HG02623 (cell line): ENCODE data around the gene KCNJ6.
"Not testable (repeated sequence)": the region's sequence is repeated elsewhere in the genome, so short reads cannot be mapped to it uniquely, and the experiment has no call there.

Experiments used
- ATAC-seq: cut with Tn5 transposase; IDR thresholded peaks from one replicate; pipeline ENCODE4 v1.9.1; 2021; ENCODE audit warnings: moderate library complexity; ENCODE audit not compliant: unreplicated experiment

Gene KCNJ6

DNA sequence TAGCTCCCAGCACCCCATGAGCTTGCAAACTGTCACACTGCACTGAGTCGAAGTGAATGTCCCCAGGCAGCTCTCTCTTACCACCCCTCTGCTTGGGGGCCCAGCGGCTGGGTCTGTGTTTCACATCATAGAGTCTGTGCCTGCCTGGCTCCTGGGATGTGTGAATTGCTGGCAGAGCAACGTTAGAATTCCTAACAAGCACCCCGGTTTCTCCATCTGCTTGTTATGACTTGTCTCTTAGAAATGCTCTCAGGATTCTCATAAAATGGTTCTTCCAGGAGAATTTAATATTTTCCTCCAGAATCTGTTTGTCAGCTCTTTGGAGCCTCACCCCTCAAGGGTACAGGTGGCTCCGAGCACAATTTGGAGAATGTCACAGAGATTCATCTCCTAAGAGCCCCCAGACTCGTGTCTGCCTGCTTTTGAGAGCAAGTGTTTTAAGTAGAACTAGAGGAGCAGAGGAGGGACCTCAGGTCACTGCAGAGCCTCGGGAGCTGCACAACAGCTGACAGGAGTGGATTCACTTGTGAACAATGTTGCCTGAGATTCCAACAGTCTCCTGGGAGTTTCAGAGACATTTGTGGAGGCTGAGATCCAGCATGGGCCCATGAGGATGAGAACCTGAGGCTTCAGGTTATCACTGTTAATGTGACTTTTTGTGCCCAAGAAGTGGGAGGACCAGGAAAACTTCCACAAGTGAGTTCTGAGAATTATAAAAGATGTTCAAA, 131.5 kb downstream of the KCNJ6 start:
- no peak for ATAC-seq

DNA sequence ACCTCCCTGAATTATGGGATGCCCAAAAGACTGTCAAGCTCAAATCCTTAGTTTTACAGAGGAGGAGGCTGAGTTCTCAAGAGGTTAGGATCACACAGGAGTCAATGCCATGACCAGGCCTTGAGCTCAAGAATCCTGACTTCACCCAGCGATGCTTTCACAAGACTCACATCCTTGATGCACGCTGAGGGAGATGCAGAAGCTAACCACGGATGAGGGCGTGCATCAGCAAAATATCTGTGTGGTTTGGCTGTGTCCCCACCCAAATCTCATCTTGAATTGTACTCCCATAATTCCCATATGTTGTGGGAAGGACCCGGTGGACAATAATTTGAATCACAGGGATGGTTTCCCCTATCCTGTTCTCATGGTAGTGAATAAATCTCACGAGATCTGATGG, 133.2 kb downstream of the KCNJ6 start:
- no peak for ATAC-seq

- ATAC-seq, result no peak
Measured at GRCh38 chr21:37780991-37781983, 135.0 kb downstream of the KCNJ6 start.

- ATAC-seq, result no peak
Measured at GRCh38 chr21:37771181-37771580, 145.1 kb downstream of the KCNJ6 start.

DNA sequence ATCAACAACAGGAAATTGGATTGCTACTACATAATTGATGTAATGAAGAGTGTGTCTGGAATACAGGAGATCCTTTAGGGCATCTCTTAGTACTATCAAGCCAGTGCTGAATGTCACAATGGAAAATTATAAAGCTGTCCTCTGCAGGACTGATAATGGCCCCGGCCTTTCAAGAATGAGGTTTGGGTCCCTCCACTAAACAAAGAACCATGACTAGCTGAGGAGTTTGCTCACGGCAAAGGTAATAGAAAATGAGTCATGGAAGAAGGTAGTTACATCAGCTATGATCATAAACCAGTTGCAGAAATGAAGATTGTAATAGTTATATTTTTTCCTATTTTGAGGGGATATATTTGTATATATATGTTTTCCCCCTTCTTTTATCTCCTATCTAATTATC, 145.8 kb downstream of the KCNJ6 start:
- no peak for ATAC-seq

DNA sequence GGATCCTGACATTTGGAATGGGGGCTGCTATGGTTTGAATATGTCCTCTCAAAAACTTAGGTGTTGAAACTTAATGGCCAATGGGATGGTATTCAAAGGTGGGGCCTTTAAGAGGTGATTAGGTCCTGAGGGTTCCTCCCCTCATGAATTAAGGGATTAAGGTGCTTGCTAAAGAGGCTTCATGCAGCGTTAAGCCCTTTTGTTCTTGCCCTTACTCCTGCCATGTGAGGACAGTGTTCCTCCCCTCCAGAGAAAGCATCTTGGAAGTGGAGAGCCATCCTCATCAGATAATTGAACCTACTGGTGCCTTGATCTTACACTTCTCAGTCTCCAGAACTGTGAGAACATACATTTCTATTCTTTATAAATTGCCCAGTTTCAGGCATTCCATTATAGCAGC, 146.6 kb downstream of the KCNJ6 start:
- ATAC-seq, result no peak

DNA sequence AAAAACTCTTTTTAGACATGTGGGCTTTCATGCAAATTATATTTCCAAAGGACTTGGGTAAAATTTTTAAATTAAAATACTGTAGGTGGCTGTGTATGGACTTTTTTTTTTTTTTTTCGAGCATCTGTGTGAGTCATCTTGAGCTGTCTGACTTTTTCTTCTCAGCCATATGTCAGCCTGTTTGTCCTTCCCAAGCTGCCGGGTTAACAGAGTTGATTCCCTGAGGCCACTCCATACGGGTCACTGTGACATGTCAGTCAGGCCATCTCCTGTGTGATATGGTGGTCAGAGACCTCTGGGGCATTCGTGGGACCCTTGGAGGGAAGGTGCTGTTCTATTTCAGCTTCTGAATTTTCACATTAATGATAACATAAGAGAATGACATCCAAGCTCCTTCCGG, 148.3 kb downstream of the KCNJ6 start:
- ATAC-seq, result no peak

DNA sequence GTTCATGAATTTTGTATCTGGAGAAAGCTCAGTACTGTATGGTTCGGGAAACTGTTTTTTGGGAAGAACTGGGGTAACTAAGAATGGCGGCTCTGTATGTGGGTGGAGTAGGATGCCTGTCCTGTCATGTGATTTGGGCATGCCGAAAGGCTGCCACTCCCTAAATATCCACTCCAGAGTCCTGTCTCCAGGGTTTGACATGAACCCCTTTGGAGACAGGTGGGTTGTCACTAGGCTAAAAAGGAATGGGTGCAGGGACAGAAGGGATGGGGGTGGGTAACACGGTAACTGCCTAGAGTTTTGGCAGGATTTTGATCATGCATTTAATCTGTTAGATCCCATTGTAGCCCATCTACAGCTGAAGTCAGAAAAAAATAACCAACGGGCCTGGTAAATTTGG, 150.1 kb downstream of the KCNJ6 start:
- no peak for ATAC-seq

- no peak for ATAC-seq
Measured at GRCh38 chr21:37765221-37765900, 150.9 kb downstream of the KCNJ6 start.

- ATAC-seq, result no peak
Measured at GRCh38 chr21:37764691-37765090, 151.6 kb downstream of the KCNJ6 start.

DNA sequence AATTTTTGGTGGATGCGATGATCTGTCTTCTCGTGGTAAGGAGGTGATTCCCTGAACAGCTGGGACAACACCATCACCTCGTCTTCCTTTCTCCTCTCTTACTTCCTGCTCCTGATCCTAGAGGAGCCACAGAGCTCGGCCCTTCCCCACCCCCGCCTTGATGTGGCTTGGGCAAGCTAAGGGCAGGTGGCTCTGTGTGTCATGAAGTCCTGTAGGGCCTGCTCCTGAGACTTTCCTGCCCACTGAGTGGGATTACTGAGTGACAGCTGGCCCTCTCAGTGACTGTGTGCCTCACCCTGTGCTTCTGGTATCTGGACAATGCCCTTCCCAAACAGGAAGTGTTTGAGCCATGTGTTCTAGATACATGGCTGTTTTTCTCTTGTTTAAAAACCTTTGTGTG, 153.0 kb downstream of the KCNJ6 start:
- no peak for ATAC-seq

DNA sequence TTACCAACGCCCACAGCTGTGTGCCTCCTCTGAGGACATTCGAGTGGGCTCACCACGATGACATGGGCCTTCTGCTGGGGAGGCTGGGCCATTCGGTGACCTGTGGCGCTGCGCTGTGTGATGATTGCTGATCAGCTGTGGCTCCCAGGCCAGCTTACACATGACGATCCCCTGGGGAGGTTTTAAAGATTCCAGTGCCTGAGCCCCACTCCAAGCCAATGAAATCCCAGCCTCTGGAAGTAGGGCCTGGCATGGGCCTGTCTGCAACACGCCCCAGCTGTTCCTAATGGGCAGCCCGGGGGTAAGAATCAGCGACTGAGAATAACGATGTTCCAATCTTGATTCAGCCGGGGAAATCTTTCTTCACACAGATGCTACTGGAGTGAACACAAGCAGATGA, 153.7 kb downstream of the KCNJ6 start:
- ATAC-seq, result no peak

GRCh38 chr21:37761406-37761805, 154.9 kb downstream of the KCNJ6 start:
- ATAC-seq, result not testable (repeated sequence)

DNA sequence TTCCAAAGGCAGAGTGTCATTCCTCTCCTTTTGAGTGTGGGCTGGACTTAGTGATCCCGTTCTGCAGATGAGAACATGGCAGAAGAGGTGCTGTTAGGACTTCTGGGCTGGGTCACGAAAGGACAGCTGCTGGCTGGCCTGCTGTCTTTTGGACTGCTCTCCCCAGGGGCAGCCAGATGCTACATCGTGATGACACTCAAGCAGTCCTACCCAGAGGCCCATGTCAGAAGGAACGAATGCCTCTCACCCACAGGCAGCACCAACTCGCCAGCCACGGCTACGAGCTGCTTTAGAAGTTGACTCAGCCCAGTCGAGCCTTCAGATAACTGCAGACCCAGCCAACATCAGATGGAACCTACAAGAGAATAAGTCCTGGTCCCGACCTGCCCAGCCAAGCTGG, 156.5 kb downstream of the KCNJ6 start:
- no peak for ATAC-seq

- ATAC-seq, result no peak
Measured at GRCh38 chr21:37758982-37759381, 157.3 kb downstream of the KCNJ6 start.

DNA sequence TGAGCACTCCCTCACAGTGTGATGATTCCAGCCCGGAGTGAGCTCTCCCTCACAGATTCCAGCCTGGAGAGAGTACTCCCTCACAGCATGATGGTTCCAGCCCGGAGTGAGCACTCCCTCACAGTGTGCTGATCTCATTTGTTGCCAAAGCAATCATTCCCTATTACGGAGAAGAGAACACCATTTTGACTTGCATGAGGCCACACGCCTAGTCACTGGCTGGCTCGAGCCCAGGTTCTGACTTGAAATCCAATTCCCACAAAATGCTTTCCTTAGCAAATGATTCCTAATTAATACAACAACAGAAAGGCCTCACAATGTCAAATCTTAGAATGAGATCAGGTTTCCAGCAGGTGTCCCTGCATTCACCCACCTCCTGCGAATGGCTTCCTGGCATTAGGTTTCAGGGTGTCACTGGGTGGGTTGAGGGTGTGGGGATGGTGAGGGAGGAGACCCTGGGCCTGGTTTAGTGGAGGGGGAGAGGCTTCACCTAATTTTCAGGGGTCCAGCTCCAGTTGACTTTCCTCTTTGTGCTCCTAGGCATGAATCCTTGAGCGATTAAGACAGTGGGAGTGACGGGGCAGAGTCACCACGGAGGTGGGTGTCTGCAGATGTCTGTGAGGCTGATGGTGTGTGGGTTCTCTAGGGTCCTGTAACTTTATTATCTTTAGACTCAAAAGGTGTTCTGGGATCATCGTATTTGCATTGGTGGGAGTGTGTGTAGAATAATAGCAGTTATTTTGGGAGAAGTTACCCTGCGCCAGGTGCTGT, 158.5 kb downstream of the KCNJ6 start:
- ATAC-seq, result no peak

GRCh38 chr21:37753122-37753599, 163.1 kb downstream of the KCNJ6 start:
- no peak for ATAC-seq

- ATAC-seq, result no peak
Measured at GRCh38 chr21:37751268-37751975, 164.8 kb downstream of the KCNJ6 start.

DNA sequence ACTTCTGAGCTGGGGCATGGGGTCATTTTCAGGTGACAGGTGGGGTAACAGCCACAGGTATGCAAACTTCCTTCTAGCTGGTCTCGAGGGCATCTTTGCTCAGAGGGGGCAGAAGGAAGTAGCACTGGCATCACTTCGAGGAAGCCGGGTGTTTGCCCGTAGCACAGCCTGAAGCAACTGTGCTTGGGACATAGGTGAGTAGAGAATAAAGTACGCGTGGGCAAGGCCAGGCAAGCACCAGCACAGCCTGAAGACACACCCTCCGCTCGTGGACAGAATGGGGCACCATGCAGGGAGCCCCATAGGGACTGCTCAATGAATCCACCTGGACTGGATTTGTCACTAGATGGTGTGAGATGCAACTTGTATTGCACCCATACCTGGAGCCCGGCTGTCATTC, 167.1 kb downstream of the KCNJ6 start:
- ATAC-seq, result no peak

DNA sequence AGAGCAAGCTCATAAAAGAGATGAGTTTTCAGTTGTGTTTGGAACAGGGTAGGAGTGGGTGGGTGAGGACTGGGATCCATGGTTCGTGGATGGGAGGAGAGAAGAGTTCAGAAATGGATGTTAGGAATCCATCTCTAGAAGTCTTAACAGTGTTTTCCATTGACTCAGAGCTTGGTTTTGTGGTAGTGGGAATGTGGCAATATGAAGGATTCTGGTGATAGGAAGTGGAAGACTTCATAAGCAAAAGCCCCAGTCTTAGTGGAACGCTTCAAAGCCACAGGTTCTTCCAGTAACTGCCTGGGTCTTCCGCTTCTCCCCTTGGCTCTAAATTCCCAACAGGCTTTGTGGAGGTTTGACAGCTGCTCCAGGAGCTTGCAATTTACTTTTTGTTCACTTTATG, 167.9 kb downstream of the KCNJ6 start:
- no peak for ATAC-seq
